ENCODE results near the gene GRK5.
"Not testable (repeated sequence)": the region's sequence is repeated elsewhere in the genome, so short reads cannot be mapped to it uniquely, and the experiment has no call there.

The GRK5 gene

DNA sequence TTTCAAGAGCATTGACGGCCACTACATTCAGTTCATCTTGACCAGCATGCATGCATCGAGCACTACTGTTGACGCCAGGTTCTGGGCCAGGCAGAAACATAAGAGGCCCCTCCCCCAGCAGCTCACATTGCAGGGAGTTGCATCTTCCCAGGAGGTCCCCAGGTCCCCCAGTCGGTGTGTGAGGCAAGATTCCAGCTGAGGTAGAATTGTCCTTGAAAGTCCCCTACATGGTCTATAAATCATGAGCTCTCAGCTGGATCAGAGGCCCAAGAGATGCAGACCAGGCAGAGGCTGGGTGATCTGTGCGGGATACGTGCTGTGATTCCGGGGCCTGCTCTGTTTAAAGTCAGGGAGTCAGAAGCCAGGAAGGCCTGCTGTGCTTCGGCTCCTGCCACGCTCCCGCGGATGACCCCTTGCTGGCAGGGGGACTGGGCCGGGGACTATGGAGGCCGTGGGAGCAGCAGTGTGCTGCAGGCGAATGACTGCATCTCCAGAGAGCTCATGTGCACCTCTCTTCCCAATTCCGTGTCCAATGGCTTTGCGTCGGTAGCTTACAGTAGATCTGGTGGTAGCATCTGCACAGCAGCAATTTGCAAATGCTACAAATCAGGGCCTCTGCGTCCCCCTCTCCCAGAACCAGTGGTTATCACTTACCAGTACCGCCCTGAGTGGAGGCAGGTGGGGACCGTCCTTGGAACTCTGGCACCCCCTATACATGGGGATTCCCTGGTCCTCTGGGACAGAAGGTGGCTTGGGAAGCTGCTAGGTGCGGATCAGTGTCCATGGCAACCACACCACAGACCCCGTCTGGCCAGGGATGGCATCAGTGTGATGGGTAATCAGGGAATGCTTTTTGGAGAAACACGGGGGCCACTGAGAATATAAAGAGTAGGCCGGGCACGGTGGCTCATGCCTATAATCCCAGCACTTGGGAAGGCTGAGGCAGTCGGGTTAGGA is 241.5 kb downstream of the GRK5 start:
- no peak for DNase-seq

DNA sequence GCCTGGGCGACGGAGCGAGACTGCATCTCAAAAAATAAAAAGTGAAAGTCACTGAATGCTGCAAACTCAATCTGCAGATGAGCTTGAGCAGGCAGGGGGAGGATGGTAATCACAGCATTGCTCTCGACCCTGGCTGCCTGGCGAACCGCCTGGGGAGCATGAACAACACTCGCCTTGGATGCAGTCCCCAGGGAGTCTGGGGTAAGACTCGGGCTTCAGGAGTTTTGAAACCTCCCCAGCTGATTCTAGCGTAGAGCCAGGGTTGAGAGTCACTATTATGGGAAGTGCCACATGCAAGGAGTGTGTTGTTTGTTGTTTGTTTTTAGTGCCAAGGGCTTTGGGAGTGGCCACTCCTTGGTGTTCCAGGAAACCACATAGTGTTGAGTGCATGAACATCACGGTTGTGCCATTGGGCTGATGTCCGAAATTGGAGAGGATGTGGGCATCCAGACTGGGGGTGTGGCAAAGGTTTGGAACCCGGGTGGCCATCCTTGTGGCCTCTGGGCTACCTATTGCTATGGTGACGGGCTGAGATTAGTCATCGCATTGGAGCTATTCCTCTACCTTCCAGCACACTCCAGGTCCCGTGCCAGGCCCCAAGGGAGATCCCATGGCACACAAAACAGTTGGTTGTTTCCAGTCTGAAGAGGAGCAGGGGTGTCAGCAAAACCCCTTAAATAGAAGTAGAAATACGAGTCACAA is 242.5 kb downstream of the GRK5 start:
- DNase-seq: no peak

DNA sequence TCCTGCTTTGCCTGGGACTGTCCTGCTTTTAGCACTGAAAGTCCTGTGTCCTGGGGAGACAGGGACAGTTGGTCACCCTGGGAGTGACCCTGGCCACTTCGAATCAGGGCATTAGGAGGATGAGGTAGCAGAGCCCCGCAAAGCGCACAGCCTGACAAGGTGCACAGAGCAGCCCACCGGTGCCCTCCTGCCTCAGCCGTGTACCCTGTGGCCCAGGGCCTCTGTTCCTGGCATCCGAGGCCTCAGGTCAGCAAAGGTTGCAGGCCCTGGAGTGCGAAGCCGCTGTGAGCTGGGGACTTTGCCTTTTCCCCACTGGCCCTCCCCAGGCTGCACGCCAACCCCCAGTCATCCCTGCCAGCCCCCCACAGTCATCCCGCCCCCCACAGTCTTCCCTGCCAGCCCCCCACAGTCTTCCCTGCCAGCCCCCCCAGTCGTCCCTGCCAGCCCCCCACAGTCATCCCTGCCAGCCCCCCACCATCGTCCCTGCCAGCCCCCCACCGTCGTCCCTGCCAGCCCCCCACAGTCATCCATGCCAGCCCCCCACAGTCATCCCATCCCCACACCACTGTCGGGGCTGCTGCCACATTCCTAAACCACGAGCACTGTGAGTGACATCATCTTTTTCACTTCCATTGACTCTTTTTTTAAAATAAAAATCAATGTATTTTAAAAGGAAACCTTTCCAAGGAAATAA is 243.4 kb downstream of the GRK5 start:
- no peak for DNase-seq

DNA sequence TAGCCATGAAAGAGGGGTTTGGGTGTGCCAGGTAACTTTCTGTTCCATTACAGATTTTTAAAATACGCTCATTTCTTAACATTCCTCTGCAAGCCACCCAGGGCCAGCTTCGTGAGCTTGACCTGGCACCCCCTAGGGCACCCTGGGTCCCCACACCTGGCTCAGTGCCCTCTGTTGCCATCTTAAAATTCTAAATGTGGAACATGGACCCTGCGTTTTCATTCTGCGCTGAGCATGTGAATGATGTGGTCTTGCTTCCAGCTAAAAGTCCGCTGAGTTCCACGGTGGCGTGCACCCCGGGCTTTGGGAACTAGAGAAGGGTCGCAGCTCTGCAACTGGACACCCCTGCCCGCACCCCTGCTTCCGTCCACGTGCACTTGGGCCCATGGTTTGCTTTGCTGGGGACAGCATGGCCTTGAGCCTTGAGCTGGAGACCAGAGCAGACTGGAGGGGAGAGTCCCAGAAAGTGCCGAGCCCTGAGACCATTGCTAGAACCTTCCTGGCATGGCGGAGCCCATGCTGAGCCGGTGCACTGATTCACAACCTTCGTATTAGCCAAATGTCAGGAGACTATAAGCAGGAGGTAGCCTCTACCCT is 244.0 kb downstream of the GRK5 start:
- DNase-seq: no peak

DNA sequence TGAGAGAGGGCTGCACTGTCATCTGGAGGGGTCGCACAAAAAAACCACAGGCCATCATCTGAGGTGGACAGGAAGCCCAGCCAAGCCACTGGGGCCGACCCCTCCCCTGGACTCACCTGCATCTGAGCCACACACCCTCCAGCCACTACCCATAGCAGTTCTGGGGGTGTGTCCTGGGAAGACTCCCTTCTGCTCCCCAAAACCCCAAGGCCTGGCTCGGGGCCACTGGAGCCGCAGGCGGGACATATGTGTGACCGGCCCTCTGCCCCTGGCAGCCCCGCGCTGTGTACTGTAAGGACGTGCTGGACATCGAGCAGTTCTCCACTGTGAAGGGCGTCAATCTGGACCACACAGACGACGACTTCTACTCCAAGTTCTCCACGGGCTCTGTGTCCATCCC is 245.0 kb downstream of the GRK5 start:
- DNase-seq: no peak

DNA sequence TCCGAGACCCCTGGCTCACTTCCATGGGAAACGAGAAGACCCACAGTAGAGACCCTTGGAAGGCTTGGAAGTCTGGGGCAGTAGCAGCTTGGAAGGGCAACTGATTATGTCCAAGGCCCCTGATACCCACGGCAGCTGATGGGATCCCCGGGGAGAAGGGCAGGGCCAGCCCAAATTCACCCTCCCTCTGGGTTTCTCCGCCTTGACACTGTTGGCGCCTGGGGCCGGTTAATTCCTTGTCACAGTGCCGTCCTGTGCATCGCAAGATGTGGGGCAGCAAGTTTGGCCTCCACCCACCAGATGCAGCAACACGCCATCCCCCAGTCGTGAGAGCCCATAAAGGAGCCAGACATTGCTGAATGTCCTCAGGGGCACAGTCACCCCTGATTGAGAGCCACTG is 245.9 kb downstream of the GRK5 start:
- no peak for DNase-seq

DNA sequence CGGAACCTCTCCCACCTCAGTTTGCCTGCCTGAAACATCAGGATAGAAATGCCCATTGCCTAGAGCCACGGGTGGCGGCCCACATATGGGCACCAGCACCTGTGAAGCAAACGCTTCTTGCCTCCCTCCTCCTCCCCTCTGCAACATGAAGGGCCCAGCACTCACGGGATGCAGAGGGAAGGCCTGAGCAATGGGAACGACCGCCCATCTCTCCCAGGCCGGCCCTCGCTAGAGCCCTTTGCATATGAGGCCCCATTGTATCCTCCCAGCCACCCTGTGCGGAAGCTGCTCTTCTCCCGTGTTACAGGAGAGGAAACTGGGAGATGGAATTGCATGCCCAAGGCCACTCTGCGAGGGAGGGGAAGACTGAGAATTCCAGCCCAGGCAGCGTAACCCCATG is 246.9 kb downstream of the GRK5 start:
- DNase-seq: no peak

DNA sequence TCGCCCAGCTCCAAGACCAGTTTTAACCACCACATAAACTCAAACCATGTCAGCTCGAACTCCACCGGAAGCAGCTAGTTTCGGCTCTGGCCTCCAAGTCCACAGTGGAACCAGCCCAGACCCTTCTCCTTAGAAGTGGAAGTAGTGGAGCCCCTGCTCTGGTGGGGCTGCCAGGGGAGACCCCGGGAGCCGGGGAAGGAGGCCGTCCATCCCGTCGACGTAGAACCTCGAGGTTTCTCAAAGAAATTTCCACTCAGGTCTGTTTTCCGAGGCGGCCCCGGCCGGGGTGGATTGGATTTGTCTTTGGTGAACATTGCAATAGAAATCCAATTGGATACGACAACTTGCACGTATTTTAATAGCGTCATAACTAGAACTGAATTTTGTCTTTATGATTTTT is 247.6 kb downstream of the GRK5 start:
- no peak for DNase-seq

DNA sequence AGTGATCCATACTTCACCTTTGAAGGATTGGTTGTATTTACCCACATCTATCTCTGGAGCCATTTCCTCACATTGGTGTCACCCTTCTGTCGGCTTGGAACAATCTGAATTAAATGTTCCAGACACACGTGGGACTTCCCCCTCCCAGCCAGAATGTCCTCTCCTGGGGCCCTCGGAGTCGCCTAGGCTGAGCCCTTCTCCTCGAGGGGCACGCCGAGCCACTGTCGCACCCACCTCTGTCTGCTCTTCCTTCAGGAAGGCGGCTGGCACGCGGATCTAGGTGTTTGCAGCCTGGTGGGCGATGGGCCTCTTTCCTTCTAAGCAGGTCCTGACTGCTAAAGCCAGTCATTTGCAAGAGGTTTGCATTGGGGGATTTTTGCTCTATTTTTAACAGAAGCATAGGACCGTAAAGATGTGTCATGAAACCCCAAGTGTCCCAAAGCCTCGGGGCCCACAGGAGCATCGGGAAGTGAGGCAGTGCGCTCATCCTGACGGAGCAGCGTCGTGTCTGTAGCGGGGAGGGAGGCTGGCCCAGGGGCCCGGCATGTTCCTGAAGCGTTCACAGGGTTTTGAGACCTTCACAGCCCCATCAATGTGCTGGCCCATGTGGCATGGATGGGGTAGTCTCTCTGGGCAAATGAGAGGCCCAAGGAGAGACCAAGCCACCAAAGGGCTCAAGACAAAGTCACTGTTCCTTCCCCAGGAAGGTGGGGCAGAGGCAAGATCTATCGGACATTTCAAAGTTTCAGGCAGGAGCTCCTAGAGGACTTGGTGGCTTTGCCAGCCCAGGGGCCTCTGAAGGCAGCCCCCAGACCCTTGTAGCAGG is 248.5 kb downstream of the GRK5 start:
- DNase-seq: no peak

DNA sequence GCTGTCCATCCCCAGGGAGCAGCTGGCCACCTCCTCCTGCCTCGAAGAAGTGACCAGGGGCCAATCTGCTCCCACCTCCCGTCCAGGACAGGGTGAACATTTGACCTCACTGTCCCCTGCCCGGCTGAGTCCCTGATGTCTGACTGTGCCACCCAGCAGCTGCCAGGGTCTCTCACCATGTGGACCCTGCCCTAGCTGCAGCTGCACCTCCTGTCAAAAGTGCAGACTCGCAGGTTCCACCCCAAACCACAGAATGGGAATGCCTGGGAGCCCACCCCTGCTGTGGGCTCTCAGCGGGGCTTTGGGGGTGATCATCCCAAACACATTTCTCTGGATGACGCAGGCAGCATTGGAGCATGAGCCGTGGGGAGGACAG is 249.1 kb downstream of the GRK5 start:
- no peak for DNase-seq

DNA sequence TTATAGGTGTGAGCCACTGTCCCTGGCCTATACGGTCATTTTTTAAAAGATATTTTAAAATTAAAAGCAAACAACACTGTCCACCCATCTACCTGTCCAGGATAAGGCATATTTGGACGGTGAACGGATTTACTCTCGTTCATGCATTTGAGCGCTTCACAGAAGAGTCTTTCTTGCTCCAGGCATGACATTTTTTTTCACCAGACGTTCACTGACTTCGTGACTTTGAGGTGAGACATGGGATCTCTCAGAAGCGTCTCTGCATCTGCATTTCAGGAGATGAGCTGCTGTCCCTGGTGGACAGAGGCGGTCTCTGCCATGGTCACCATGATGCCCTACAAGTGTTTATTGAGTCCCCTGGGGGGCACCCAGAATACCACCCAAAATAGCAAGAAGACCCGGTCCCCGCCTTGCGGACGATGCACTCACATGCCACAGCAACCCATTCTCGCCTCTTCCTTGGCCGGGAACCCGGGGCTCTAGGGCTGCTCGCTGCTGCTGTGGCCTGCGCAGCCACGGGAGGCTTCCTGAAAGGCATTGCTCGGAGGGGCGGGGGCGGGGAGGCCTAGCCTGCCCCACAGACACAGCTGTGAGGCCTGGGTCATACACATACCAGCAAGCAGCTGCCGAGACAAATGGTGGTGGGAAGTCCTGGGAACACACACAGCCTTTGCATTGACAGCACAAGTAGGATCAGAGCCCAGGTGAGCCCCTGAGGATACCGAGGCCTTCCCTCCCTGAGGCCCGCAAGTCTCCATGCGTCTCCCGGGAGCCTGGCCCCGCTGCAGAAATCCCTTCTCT is 250.8 kb downstream of the GRK5 start:
- no peak for DNase-seq

DNA sequence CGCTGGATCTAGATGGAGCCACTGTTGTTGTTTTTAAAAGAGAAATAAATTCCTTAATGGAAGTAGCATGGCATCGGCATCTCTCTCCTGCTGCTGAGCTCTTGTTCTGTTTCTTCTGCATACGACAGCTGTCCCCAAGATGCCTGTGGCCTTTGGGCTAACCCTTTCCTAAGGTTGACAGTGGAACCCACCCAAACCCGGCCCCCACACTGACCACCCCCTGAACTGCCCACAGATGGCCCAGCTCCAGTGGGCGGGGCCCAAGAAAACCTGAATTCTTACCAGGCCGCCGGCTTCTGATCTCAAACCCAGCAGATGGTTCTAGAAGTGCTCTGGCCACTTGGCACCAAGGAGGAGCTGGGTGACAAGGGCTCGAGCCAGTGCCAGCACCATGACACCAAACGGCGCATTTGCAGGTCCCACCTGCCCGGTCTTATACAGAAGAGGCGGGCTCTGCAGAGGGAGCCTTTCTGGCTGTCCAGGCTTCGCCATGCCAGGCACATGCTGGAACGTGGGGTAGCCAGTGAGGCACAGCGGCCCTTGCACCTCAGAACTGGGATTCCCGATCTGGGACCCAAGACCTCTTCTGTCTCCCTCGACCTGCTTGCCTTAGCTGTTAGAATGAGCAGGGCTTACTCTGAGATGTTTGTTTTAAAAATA is 252.4 kb downstream of the GRK5 start:
- no peak for DNase-seq

DNA sequence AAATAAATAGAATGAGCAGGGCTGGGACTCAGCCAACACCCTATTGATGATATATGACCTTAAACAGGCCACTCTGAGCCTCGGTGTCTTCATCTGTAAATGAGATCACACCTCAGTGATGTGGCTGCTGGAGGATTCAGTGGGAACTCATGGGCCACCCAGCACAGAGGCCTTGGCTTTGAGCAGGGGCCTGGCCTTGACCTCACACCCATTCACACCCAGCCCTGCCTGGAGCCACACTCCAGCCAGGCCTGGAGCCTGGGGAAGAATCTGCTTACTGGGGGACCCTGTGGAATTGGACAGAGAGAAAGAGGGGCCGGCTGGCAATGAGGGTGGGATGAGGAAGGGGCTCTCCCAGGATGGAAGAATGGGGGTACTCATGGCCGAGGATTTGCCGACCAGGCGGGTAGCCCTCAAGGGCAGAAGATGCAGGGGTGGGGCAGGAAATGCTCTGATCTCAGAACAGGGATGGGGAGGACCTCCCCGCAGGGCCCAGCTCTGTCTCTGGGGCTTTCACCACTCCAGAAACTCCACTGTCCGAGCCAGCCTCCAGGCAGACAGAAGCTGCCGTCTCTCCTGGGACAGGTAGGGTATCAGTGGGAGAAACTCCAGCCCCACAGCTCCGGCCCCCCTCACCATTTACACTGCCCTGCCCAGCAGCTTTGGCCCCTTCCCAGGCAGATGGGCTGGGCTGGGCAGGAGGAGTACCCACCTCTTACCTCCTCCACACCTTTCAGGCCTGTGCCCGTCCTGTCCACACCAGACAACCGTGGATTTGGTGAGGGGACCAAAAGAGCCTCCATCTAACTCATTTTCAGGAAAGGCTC is 253.2 kb downstream of the GRK5 start:
- DNase-seq: no peak

DNA sequence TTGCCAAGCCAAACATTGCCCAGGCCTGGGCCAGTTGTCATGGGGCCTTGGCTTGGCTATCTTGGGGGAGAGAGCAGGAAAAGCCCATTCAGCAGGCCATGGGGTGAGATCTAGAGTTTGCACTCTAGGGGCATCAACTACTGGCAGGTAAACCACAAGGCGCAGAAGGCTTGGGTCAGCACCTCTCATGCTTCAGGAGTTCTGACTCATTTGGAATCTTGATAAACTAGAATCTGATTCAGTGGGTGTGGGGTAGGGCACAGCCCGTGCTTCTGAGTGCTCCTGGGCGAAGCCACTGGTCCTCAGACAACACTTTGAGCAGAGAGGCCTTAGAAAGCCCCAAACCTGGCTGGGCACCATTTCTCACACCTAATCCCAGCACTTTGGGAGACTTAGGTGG is 254.0 kb downstream of the GRK5 start:
- DNase-seq: no peak

DNA sequence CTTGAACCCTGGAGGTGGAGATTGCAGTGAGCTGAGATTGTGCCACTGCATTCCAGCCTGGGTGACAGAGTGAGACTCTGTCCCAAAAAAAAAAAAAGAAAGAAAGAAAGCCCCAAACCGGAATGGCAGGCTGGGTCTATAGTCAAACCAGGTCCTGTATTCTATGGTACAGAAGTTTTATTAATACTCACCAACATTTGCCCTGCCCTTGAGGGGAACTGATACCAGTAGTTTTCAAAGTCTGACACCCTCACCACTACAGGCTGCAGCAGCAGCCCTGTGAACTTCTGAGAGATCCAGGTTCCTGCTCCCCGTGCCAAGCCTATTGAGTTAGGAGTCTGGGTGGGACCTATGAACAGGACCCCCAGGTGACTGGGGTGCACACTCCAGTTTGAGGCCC is 254.6 kb downstream of the GRK5 start:
- DNase-seq: no peak

DNA sequence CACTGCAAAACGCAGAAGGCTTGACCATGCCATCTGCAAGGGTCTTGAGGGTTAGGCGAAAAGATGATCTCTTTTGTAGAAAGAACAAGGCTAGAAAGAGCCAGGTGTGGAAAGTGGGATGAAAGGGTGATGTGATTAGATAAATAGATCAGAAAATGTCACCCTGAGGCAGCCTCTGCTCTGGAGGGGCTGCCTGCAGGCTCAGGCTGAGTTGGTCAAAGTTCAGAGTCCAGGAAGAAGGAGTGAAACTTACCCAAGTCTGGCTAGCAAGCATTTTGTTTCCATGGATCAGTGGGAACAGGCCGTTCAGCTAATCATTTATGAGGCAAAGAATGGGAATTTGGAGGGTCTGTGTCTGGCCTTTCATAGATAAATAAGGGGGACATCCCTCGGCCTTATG is 255.4 kb downstream of the GRK5 start:
- no peak for DNase-seq

DNA sequence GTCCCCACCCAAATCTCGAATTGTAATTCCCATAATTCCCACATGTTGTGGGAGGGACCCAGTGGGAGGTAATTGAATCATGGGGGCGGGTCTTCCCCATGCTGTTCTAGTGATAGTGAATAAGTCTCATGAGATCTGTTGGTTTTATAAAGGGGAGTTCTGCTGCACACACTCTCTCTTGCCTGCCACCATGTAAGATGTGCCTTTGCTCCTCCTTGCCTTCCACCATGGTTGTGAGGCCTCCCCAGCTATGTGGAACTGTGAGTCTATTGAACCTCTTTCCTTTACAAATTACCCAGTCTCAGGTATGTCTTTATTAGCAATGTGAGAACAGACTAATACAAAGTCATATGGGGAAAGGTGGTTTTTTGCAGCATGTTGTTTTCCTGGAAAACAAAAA is 255.8 kb downstream of the GRK5 start:
- DNase-seq: not testable (repeated sequence)

DNA sequence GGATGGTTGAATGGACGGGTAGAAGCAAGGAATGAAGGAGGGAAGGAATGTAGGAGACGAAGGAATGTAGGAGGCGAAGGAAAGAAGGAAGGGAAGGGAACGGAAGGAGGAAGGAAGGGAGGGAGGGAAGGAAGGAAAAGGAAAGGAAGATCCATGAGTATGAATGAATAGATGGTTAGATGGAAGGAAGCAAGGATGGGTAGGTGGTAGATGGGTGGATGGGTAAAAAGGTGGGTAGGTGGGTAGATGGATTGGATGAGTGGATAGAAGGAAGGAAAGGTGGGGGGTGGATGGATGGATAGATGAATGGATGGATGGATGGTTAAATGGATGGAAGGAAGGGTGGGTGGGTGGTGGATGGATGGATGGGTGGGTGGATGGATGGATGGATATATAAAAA is 257.7 kb downstream of the GRK5 start:
- no peak for DNase-seq

DNA sequence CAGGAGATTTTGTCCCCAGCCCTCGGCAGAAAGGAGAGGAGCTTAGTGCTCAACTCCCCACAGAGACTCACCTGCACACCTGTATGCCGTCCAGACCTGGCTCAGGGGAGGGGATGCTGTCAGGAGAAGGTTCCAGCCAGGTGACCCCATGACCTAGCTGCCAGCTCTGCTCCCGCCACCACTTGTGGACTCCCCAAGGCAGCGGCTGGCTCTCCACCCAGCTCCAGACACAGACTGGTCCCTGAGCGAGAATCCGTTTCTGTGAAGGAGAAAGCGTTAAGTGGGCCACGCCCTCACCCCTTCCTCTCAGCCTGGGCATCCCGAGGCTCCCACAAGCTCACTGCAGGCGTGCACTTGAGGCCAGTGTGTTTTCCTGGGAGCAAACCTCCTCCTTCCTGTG is 258.7 kb downstream of the GRK5 start:
- DNase-seq: no peak

DNA sequence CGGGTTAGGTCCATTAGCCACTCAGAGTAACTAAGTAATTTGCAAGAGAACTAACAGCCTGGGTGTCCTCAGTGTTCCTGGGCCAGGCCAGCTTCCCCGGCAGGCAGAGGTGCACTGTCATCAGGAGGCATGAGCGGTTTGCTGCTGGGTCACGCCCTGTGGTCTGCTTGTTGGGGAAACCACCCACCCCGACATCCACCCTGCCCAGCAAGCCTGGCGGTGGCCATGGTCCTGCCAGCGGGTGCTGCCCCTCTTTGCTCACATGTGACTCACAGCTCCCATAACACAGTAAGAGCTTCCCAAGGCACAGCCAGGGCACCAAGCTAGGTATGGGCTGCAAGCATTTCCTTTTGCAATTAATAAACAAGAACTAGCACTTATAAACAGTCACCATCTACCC is 259.3 kb downstream of the GRK5 start:
- no peak for DNase-seq
